Sigmoid colon (tissue), 7 donors: Measurements from ENCODE around the gene RPL19. TPM values are rescaled to one million over a fixed set of nuclear protein-coding genes. Genes with fewer than 3 reads are reported as not detected.

Source experiments
- DNase-seq: peaks from one replicate; pipeline ENCODE4 v3.0.0-alpha.2; 2019
- H3K27ac ChIP-seq, 4 donors: fragments of 200-600 bp; sonication (generic); one replicate each; pipeline ENCODE4 v1.5.1; 2016 to 2019; ENCODE audit warnings: mild to moderate bottlenecking in 1 of 4
- H3K27me3 ChIP-seq, 3 donors: fragments of 200-600 bp; sonication (generic); one replicate each; pipeline ENCODE4 v1.5.1; 2019; ENCODE audit warnings: mild to moderate bottlenecking in 1 of 3
- H3K36me3 ChIP-seq, 4 donors: fragments of 200-600 bp; sonication (generic); one replicate each; pipeline ENCODE4 v1.5.1; 2016 to 2019
- H3K4me1 ChIP-seq, 4 donors: fragments of 200-600 bp; sonication (generic); one replicate each; pipeline ENCODE4 v1.5.1; 2017 to 2019
- H3K4me3 ChIP-seq, 4 donors: fragments of 200-600 bp; sonication (generic); one replicate each; pipeline ENCODE4 v1.5.1; 2017 to 2019; ENCODE audit warnings: mild to moderate bottlenecking in 2 of 4, moderate library complexity in 1 of 4
- H3K9me3 ChIP-seq, 4 donors: fragments of 200-600 bp in 3 of 4; sonication (generic) in 3 of 4; one replicate each; pipeline versions ENCODE4 v1.5.1 to v1.6.1; 2013 to 2019
- EP300 ChIP-seq, 4 donors: sonication (generic); formaldehyde crosslinking; IDR thresholded peaks; one replicate each; pipeline ENCODE4 v1.6.1; 2017; ENCODE audit warnings: antibody characterized with exemption in 4 of 4
- POLR2A ChIP-seq, 2 donors: fragments of 450-650 bp; IDR thresholded peaks; one replicate each; pipeline ENCODE4 v1.6.1; 2016; ENCODE audit warnings: antibody characterized with exemption in 2 of 2, mild to moderate bottlenecking in 2 of 2, moderate library complexity in 2 of 2
- POLR2AphosphoS5 ChIP-seq, 4 donors: sonication (generic); formaldehyde crosslinking; IDR thresholded peaks; one replicate each; pipeline ENCODE4 v1.6.1; 2017; ENCODE audit warnings: antibody characterized with exemption in 4 of 4
- WGBS, 2 donors: extraction: QIAGEN DNeasy Blood & Tissue Kit; methylation state at CpG; one replicate each; pipeline ENCODE4 v1.1.7; 2013; 5-methylcytosine and 5-hydroxymethylcytosine counted together
- intact Hi-C: fragments of 100-400 bp; cut with DNase I; formaldehyde crosslinking; loops from one replicate; pipeline ENCODE4 v1.15.1; 2023
- polyA plus RNA-seq, 3 donors: library from polyadenylated mRNA; stranded (reverse); fragments of 200-250 nt; gene quantifications; one replicate each; pipeline ENCODE4 v1.2.3, GENCODE V29; 2013
- total RNA-seq, 4 donors: library from RNA; depleted of rRNA; stranded (reverse); fragments of >200 nt; gene quantifications; one replicate each; pipeline ENCODE4 v1.1.0, GENCODE V29; 2016
- TF ChIP-seq, protein P1 (sequence below), 4 experiments: fragments of 450-650 bp in 3 of 4; fragments of 200-600 bp in 1 of 4; IDR thresholded peaks; one replicate each; pipeline ENCODE4 v1.5.1; 2016 to 2019; ENCODE audit warnings: antibody characterized with exemption in 4 of 4, mild to moderate bottlenecking in 3 of 4, moderate library complexity in 2 of 4
- donor health status: healthy with polysubstance abuse.
- donor health status: Bipolar disorder and iron deficiency.
- donor health status: healthy.

RPL19 gene
- total and polyA plus RNA-seq, 7 donors: 2,689 to 4,685 (median 3,919) TPM

DNA sequence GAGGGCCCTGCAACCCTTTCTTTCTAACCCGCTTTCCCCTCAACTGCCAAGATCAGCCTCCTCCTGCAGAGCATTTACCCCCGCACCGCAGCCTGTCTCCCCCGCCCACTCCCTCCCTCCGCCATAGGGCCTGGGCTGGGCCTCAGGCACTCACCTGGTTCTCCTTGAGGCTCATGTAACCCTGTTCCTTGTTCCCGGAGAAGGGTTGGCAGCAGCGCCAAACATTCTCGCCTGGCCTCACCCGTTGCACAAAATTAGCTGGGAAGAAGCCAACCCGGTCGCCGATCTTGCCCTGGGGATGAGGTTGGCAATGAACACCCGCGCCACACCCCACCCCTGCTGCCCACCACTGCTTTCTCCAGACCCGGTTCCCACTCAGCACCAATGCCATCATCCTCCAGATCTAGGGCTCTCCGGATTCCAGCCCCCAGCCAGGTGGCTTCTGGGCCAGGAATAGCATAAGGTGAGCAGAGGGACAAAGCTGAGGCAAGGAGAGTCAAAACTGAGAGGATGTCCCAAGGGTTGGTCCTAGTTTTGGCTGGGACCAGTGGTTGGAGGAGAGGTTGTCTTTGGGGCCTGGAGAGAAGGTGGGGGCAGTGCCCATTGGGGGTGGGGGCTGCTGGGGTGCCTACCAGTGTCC lies 12.9 kb downstream of the RPL19 start:
- Histone ChIP-seq H3K9me3 (no peaks in the 10 kb centered on the region), H3K27ac (no peak overlapping the region), H3K4me1 (peaks cover 0 to 25% (median 23%) of the 10 kb centered on the region in 4 donors), H3K4me3 (no peak overlapping the region), H3K36me3 (no peaks in the 10 kb centered on the region), H3K27me3 (peaks cover 0 to 27% (median 5%) of the 10 kb centered on the region in 3 donors)
- intact Hi-C loops: no loop called here
- DNase-seq: no peak
- WGBS, 2 donors: 26 to 66% methylated on average over 16 of the region's 16 CpGs
- TF ChIP-seq, protein P1, sequence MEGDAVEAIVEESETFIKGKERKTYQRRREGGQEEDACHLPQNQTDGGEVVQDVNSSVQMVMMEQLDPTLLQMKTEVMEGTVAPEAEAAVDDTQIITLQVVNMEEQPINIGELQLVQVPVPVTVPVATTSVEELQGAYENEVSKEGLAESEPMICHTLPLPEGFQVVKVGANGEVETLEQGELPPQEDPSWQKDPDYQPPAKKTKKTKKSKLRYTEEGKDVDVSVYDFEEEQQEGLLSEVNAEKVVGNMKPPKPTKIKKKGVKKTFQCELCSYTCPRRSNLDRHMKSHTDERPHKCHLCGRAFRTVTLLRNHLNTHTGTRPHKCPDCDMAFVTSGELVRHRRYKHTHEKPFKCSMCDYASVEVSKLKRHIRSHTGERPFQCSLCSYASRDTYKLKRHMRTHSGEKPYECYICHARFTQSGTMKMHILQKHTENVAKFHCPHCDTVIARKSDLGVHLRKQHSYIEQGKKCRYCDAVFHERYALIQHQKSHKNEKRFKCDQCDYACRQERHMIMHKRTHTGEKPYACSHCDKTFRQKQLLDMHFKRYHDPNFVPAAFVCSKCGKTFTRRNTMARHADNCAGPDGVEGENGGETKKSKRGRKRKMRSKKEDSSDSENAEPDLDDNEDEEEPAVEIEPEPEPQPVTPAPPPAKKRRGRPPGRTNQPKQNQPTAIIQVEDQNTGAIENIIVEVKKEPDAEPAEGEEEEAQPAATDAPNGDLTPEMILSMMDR (IDR thresholded peaks at IDR 0.05): no peak
- TF ChIP-seq POLR2A (IDR thresholded peaks at IDR 0.05) (no peak), POLR2AphosphoS5 (IDR thresholded peaks at IDR 0.05) (no peak), EP300 (IDR thresholded peaks at IDR 0.05) (no peak)

DNA sequence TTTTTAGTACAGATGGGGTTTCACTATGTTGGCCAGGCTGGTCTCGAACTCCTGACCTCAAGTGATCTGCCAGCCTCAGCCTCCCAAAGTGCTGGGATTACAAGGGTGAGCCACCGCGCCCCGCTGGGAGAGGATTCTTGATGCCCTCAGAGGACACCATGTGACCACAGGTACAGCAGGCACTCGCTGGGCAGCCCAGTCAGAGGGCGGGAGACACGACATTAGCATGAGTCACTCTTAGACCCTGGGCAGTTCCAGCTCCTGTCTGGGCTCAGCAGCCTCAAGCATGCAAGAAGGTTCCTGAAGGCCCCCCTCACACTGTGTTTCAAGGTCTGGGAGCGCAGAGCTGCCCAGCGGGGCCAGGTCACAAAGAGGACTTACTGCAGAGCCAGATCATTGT lies 13.8 kb downstream of the RPL19 start:
- H3K4me1 ChIP-seq: peaks cover 0 to 18% (median 17%) of the 10 kb centered on the region in 4 donors
- WGBS, 2 donors: 63 to 81% methylated on average over 9 of the region's 9 CpGs
- intact Hi-C loops: no loop called here
- no peak for DNase-seq
- no peaks in the 10 kb centered on the region for H3K36me3 ChIP-seq
- H3K4me3 ChIP-seq: no peak overlapping the region
- peaks cover 0 to 30% (median 5%) of the 10 kb centered on the region in 3 donors for H3K27me3 ChIP-seq
- no peak overlapping the region for H3K27ac ChIP-seq
- TF ChIP-seq POLR2AphosphoS5 (IDR thresholded peaks at IDR 0.05) (no peak), EP300 (IDR thresholded peaks at IDR 0.05) (no peak), POLR2A (IDR thresholded peaks at IDR 0.05) (no peak)
- TF ChIP-seq, protein P1 (IDR thresholded peaks at IDR 0.05): no peak
- no peaks in the 10 kb centered on the region for H3K9me3 ChIP-seq

DNA sequence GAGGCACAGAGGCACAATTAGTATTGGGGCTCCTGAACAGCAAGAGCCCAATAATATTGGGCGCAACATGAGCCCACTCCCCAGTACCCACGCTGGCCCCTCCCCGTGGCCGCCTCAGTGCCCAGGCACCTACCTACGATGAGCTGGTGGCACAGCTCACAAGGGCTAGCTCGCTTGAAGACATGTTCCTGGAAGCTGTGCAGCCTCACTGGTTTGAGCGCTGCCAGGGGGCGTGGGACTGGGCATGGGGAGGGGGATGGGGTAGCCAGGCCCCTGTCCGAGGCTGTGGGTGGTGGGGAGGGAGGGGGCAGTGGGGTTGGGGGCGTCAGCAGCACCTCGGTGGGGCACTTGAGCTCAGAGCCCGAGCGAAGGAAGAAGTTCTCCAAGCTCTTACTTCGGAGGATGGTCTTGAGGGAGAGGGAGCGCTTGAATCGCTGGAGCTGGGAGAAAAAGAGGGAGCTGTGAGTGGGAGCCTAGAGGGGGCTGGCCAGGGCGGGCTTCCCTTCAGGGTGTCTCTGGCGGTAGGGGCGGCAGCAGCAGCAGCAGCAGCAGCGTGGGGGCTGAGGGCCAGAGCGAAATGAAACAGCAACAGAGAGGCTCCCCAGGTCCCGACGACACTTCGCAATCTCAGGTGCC lies 17.8 kb downstream of the RPL19 start:
- WGBS, 2 donors: 26 to 31% methylated on average over 24 of the region's 24 CpGs
- TF ChIP-seq POLR2AphosphoS5 (IDR thresholded peaks at IDR 0.05) (no peak), EP300 (IDR thresholded peaks at IDR 0.05) (no peak), POLR2A (IDR thresholded peaks at IDR 0.05) (no peak)
- TF ChIP-seq, protein P1 (IDR thresholded peaks at IDR 0.05): no peak
- no peak overlapping the region for H3K27ac ChIP-seq
- DNase-seq: no peak
- H3K4me3 ChIP-seq: no peak overlapping the region
- H3K27me3 ChIP-seq: peaks cover 0 to 26% (median 5%) of the 10 kb centered on the region in 3 donors
- H3K36me3 ChIP-seq: no peaks in the 10 kb centered on the region
- H3K9me3 ChIP-seq: no peaks in the 10 kb centered on the region
- H3K4me1 ChIP-seq: no peaks in the 10 kb centered on the region
- intact Hi-C loops: no loop called here

DNA sequence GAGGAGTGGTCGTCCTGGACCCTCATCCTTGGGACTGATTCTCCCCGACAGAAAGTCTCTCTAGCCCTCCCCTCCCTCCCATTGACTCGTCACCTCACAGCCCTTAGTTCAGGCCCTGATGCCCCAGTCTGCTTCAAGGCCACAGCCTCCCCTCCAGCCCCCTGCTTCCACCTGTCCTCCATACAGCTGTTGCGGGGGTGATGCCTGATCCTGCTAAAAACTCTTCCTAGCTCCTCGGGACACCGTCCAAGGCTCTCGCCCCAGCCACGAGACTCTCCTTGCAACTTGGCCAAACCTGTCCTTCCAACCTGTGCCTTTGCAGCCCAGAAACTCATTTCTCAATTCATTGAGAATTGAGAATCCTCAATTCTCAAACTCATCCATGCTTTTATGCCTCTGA lies 18.8 kb downstream of the RPL19 start:
- Histone ChIP-seq H3K36me3 (no peaks in the 10 kb centered on the region), H3K27ac (no peak overlapping the region), H3K27me3 (peaks cover 0 to 27% (median 5%) of the 10 kb centered on the region in 3 donors), H3K9me3 (no peaks in the 10 kb centered on the region), H3K4me1 (no peaks in the 10 kb centered on the region), H3K4me3 (no peak overlapping the region)
- WGBS, 2 donors: 68 to 83% methylated on average over 8 of the region's 8 CpGs
- intact Hi-C loops: no loop called here
- TF ChIP-seq EP300 (IDR thresholded peaks at IDR 0.05): no peak
- TF ChIP-seq POLR2AphosphoS5 (IDR thresholded peaks at IDR 0.05): no peak
- TF ChIP-seq, protein P1 (IDR thresholded peaks at IDR 0.05): no peak
- TF ChIP-seq POLR2A (IDR thresholded peaks at IDR 0.05): no peak
- no peak for DNase-seq
